Measurements from ENCODE around the gene VTI1A.

The VTI1A gene

DNA sequence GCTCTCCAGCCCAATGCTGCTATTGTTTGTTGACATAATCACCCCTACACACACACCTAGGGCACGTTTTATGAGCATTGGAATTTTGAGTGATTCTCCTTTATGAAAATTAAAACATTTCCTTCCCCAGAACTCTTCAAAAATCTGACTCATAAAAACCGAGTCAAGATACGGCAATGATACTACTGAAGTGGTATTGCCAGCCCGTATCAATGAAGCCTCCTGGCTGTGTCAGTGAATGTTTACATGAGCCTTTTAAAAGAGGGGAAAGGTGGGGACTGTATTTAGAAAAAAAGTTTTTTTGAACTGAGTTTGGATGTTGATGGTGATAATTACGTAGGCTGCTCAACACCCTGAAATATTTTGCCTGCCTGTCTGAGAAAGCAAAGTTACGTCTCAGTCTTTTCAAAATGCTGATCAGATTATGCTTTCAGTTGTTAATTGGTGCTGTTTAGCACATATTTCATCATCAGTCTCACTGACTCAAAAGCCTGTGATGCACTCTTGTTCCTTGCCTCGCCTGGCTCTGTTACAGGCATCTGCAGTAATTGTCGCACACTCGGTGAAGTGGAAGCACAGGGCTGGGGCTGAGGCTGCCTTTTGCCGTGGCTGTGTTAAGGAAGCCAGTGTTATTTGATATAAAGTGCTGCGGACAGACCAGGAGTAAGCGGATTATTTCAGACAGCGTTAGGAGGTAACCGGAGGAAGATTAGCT is 345.6 kb downstream of the VTI1A start:
- DNase-seq: no peak

DNA sequence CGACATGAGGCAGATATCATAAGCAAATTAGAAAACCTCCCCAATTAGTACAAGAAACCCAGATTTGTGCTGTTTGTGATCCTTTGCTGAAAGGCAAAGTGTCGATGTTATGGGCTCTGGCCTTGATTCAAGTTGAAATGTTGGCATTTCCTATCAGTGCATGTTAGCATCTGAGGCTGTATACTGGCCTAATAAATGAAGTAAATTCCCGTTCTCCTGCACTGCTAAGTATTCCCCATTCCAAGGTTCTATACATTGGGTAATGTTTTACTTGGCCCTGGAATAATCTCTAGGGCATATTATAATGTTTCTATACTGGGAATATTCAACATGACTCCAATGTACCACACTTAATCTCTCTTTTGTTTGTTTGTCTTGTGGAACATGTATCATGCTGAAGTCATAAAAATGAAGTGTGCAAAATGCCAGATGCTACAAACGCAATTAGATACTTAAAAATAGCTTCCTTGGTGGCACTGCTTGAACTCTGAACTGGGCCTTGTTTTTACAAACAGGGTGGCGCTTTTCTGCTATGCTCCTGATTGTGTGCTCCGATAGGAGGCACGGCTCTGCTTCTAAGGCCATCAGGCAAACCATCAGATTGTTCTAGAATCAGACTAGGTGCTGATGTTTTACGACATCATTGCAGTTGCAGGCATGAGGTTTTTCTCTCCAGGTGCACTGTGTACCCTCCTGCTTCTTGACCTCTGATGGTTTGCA is 346.3 kb downstream of the VTI1A start:
- no peak for DNase-seq

DNA sequence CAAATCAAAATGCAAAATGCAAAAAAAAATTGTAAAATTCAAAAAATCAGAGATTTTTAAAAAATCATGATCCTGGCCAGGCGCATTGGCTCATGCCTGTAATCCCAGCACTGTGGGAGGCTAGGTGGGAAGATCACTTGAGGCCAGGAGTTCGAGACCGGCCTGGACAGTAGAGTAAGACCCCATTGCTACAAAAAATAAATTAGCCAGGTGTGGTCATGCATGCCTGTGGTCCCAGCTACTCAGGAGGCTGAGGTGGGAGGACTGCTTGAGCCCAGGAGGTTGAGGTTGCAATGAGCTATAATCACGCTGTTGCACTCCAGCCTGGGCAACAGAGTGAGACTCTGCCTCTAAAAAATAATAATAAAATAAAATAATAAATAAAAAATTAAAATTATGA is 347.2 kb downstream of the VTI1A start:
- DNase-seq: no peak

DNA sequence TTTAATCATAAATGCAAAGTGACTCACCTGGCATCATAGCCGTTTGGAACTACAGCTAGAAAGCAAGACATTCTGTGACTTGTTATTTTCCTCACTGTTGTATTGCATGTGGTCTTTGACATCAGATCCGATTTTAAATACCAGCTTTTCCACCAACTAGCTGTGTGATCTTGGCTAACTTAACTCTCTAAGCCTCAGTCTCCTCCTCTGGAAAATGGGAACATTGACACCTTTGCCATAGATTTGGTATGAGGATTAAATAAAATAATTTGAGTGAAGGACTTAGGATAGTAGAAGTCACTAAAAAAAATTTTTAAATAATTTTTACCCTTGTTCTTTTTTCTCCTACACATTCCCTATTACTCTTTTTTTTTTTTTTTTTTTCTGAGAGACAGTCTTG is 348.1 kb downstream of the VTI1A start:
- no peak for DNase-seq

DNA sequence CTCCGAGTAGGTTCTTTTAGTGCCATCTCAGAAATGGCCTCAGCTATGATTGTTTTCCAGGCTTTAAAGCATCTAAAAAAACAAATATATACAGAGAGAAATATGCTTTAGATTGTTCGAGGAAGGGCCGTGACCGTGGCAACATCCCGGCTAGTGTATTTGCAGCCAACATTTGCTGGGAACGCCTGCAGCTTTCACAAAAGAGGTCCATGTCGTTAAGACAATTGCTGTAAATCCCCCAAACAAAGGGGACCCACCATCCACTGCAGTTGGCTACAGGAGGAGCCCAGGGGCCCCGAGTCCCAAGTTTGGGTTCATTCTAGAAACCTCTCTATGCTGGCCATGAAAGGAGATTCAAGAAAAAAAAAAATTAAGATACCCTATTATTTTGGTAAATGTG is 350.2 kb downstream of the VTI1A start:
- DNase-seq: no peak

DNA sequence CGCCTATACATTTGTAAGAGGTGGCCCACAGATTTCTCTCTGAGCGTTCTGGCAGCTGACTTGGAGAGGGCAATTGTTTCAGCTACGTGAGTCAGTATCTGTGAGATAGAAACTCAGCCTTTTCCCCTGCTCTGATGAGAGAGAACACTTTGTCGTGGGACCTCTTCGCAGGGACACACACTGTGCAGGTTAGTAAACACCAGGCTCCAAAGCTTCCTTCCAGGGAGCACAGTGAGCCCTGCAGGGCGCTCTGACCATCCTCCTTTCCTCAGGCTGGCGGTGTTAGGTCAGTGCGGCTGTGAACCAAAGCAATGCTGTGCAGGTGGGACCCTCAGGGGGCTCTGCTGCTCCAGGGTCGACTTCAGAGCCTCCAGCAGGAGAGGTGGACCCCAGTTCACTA is 350.8 kb downstream of the VTI1A start:
- no peak for DNase-seq

DNA sequence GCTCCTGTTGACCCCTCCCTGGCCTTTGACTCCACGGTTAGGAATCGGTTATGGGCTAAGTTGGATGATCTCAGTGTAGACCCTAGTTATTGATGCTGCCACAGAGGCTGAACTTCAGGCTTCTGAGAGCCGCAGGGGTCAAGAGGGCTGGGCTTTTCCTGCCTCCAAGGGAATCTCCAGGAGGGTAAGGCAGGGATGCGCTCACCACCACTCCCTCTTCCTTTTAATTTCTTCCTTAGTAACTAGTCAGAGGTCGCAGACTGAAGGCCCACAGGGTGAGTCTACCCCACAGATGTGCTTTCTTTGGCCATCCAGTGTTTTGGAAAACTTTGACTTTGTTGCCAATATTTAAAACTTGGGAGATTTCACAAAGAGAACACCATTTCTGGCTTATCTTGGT is 352.0 kb downstream of the VTI1A start:
- DNase-seq: no peak

DNA sequence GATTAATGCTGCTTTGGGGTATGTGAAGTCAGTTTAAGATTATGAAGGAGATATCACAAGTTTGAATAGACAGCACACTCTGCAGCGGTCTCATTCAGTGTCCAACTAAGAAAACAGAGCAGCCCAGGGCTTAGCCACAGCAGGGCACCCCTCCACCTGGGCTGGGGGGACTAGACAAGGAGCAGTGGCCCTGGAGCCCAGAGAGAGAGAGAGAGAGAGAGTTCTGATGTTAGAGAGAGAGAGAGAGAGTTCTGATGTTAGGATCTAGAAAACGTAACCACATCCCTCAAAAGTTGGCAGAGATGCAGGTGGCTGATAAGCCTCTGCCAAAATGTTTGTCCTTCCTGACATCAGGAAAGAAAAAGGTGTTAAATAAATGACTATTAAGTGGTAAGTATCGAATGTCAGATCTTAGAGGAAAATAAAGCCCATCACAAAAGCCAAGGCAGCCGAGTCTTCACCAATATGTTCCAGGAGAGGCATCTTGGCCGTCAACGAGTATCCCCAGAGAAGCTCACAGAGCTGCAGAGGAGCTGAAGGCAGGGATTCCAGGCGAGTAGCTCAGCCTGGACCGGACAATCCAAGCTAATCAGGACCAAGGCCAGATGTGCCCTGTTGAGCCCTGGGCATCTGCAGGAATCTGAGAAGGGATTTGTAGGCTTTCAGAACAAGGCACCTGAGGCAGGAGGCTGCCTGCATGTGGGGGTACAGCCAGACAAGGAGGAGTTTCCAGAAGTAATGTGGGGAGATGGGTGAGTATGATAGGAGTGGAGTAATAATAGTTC is 352.9 kb downstream of the VTI1A start:
- no peak for DNase-seq

DNA sequence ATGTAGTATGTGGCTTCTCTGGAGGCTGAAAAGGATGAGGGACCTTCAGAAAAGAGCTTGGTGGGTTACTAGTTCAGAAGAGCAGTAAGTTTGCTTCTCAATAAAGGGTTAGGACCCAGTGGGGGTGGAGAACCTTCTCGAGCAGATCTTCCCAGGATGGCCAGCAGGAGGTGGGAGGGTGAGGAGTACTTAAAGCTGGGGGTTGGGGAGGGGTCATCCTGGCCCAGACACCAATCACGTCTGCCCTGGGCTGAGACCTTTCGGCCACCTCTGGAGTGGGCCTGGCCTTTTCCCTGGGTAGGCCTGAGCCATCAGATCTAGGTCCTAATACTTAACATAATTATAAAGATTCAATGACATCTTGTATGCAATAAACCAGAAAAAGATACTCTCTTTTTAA is 354.0 kb downstream of the VTI1A start:
- no peak for DNase-seq

DNA sequence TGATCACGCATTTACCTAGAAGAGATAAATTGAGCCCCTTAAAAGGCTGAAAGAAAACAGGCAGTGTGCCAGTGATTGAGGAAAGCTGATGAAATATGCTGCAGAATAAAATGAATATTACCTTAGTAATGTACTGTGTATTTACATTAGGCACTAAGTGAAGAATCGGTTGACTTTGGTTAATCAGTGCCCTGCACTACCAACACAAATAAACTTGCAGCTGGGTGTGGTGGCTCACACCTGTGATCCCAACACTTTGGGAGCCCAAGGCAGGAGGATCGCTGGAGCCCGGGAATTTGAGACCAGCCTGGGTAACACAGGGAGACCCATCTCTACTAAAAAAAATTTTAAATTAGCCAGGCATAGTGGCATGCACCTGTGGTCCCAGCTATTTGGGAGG is 354.7 kb downstream of the VTI1A start:
- DNase-seq: no peak

DNA sequence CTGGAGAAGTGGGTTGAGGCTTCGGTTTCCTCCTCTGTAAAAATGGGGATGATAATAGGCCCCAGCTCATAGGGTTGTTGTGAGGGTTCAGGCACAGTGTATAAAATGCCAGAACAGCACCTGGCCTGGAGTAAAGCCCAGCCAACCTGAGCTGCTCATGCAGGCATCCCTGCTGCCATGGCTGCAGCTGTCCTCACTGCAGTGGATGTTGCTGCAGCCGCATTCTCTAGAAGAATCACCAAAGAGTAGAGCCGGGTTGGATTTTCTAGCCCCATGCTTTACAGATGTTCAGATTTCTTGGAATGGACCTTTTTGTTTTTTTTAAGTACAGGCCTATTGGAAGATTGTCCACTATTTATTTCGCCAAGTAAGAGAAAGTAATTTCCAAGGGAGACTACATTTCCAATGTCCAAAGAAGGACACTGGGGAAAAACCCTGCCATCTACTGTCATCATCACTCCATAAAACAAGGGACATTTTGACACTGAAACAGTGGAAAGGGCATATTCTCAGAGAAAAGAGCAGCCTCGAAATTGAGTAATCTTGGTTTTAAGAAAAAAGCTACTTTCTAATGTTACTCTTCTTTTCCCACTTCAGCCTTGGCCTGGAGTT is 355.5 kb downstream of the VTI1A start:
- DNase-seq: no peak

DNA sequence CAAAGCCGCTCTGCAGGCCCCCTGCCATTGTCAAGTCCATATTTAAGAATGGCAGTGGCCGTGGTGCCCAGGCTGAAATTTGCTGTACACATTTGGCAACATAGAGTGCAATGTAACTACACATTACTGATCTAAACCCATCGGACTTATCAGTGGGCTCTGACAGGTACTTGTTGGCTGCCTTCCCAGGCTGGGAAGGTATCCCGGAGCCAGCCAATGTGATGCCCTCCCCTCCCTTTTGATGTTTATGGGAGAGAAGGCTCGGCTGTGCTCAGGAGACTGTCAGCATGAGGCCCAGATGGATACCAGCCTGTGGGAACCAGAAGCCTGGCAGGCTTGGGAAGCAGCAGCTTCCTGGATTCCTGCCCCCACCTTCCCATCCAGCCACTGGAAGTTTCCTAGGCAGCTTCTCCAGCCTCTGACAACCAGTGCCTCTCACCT is 357.0 kb downstream of the VTI1A start:
- no peak for DNase-seq

DNA sequence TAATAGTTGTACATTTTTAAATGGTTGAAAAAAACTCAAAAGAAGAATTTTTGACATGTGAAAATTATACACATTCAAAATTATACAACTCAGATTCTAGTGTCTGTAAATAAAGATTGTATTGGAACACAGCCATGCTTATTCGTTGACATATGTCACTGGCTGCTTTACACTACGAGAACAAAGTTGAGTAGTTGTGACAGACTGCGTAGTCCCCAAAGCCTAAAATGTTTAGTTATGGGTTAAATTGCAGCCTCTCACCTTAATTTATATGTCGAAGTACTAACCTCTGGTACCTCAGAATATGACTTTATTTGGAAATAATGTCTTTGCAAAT is 358.2 kb downstream of the VTI1A start:
- no peak for DNase-seq

DNA sequence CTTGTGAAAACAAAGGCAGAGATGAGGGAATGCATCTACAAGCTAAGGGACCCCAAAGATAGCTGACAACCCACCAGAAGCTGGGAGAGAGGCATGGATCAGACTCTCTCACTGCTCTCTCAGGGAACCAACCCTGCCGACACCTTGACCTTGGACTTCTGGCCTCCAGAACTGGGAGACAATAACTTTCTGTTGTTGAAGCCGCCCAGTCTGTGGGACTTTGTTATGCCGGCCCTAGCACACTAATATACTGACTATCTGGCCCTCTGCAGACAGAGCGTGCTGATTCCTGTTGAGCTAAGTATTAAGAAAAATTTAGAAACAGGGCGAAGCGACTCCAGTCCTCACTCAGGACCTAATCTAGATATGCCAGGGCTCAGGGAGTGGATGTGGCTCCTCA is 358.7 kb downstream of the VTI1A start:
- DNase-seq: no peak

DNA sequence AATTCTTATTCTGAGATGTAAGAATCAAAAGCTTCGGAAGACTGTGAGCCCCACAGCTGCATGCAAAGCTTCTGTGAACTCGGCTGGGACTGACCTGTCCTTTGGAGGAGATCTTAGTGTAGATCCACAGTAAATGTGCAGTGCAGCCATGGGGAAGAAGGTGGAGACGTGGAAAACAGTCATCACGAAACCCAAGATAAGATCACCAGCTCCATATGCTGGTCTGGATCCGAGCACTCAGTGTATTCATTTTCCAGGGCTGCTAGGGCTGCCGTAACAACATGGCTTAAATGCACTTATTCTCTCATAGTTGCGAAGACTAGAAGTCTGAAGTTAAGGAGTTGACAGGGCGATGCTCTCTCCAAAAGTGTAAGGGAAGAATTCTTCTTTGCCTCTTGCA is 360.0 kb downstream of the VTI1A start:
- no peak for DNase-seq

DNA sequence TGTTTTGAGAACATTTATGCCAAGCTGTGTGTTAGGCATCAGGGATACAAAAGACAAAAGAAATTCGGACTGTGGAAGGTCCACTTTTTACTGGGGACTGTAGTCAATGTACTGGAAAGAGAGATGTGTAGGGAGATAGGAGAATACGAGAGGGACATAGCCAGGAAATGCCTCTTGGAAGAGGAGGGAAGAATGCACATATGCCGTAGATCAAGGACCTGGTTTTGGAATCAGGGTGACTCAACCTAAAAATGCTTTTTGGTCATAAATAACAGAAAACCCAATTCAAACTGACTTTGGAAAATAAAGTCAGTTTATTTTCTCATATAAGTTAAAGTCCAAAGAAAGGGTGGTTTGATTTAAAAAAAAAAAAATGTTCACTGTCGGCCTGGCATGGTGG is 362.7 kb downstream of the VTI1A start:
- no peak for DNase-seq

DNA sequence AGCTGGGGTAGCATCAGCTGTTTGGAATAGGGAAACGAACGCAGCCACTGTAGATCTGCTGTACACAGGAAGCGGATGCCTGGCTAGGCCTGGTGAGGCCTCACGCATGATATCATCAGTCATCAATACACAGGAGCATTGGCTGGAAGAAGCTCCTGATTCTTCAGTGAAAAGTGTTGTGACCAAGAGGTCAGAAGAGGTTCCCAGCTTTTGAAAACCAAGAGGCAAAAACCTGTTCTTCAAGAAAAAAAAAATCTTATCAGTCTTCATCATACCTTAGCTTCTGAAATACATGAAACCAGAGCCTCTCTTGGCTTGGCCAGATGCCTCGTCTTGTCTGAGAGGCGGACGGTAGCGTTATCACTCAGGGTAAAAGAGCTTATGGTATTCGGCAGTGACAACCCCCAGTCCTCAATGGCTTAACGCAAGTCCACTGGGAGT is 363.7 kb downstream of the VTI1A start:
- DNase-seq: no peak

DNA sequence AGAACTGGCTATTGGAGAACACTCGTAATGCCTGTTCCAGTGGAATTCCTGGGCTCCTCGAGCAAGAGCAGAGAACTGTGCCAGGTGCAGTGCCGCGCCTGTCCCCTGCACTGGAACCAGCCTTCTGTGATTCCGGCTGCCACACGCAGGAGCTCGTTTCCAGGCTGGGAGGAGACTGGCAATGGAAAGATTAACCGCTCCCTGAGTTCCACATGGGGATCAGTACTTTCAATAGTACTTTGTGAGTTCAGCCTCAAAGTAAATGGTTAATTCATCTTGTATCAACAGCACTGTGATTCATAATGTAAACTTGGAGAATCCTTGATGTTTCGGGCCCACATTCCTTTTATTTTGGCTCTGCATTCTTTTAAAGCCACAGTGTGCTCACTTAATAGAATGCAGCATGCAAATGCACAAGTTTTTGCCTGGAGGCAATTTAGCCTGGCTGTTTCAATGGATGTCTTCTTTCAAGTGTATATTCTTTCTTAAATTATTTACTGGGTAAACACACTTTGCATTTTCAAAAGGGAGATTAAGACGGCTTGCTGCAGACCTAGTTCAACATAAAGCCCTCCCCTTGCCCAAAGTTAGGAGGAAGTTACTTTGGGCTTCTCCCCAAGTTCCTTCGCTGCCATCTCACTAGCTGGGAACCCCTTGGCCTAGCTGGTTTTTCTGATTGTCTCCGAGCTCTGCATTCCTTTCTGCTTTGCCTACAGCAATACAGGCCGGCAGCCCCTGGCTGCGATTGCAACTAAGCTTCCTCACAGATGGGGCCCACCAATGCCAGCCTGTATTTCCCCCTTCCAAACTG is 364.9 kb downstream of the VTI1A start:
- DNase-seq: no peak

DNA sequence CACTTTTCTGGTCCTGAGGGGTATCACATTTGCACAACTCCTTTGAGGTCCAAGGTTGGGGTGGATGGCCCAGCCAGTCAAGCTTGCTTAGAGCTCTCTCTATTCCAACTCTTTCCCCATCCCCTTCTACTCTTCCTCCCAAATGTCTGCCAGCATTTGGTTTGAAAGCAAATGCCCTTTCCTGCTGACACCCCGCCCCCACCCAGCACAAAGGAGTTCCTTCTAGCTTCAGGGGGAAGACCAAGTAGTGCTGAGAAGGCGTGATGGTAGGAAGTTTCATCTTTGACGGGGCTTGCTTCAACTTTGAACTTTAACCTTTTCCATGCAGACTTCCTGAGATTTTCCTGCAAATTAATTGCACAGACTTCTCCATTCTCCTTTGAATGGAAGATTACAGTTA is 365.6 kb downstream of the VTI1A start:
- no peak for DNase-seq

DNA sequence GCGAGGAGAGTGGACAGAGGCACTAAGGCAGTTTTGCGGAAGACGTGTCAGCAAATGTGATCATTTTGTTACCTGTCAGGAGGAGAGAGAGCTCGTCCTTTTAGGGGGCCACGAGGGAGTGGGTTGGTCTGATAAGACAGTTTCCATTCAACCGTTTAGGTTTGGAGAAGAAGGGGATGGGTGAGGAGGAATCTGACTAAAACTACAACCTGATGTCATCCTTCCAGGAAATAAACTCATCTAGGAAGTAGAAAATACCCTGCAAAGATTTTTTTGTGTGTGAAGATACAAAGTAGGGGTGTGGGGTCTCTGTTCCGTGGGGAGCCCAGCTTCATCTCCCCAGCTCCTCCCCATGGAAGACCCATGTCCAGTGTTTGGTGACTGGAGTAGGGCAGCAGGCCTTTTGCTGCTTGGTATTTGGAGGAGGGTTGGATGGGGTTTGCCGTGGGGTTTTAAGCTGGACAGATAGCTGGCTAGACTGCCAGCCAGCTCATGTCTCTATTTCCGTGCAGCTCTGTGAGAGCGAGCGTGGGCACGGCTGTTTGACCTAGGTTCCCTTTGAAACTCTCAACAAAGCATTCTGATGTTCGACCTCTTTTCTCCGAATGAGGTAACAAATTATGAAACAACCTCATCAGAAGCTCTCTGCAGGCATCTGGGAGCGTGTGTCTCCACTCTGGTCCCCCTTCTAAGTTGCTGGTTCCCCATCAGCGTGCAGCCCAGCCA is 367.0 kb downstream of the VTI1A start:
- no peak for DNase-seq

DNA sequence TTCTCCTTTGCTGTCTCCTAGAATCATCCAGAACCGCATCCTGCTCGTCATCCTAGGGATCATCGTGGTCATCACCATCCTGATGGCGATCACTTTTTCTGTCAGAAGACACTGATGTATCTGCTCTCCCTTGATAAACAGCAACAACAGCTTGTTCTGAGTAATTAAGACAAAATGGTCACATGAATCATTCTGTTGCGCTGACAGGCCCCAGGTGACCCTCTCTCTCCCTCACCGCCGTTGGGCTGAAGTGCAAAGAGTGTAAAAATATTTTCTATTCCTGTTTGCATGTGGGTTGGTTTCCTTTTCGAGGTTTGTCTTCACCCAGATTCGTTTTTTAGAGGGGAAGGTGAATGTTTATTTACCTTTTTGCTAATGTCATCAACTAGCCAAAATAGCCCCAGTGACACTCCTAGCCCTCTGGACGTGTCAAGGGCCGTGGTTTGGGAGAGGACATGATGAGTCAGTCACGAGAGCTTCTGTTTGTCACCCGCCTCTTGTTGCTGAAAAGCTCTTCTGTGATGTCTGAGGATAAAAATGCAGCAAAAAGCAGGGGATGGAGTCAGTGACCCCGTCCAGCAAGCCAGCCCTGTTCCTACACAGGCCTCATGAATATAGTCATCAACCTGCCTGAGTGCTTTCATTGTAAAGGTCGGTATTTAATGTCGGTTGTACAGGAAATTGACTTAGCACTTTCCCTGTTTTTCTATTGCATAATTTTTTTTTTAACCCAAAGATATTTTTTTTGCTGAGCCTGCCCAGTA is 368.4 kb downstream of the VTI1A start:
- DNase-seq: no peak
